HepG2 (cell line): Measurements from ENCODE around the gene TMCO6. TPM values are rescaled to one million over a fixed set of nuclear protein-coding genes. Genes with fewer than 3 reads are reported as not detected.

Source experiments
- EED ChIP-seq: sonication (generic); formaldehyde crosslinking; IDR thresholded peaks from 2 replicates; pipeline ENCODE4 v1.5.0; 2020; ENCODE audit warnings: mild to moderate bottlenecking, missing genetic modification reagents
- ELF4 ChIP-seq: sonication (generic); formaldehyde crosslinking; IDR thresholded peaks from 2 replicates; pipeline ENCODE4 v1.5.0; 2020; ENCODE audit warnings: missing genetic modification reagents, mild to moderate bottlenecking, moderate library complexity, borderline replicate concordance
- FOXO1 ChIP-seq: sonication (generic); formaldehyde crosslinking; IDR thresholded peaks from 2 replicates; pipeline ENCODE4 v1.4.0; 2020; ENCODE audit warnings: missing genetic modification reagents
- KLF16 ChIP-seq, 2 experiments: sonication (generic) in 1 of 2; formaldehyde crosslinking in 1 of 2; IDR thresholded peaks; 2 replicates each; pipeline versions ENCODE4 v1.6.1 to v1.8.0; 2016 to 2023; ENCODE audit warnings: missing genetic modification reagents in 2 of 2, missing compliant biosample characterization in 1 of 2
- MAFF ChIP-seq: IDR thresholded peaks from 2 replicates; pipeline ENCODE4 v1.6.1; 2011; ENCODE audit warnings: low read depth, low read length, improper control_type of control experiment
- PHB2 ChIP-seq: fragments of 450-650 bp; IDR thresholded peaks from 2 replicates; pipeline ENCODE4 v1.6.1; 2018; ENCODE audit not compliant: partially characterized antibody
- REPIN1 ChIP-seq: sonication (generic); formaldehyde crosslinking; IDR thresholded peaks from 2 replicates; pipeline ENCODE4 v1.8.0; 2022; ENCODE audit warnings: missing genetic modification reagents, low read depth, mild to moderate bottlenecking, borderline replicate concordance
- YEATS4 ChIP-seq: sonication (generic); formaldehyde crosslinking; IDR thresholded peaks from 2 replicates; pipeline ENCODE4 v1.4.0; 2020; ENCODE audit warnings: missing genetic modification reagents, borderline replicate concordance
- ZBTB40 ChIP-seq, 2 experiments: fragments of 450-650 bp in 1 of 2; sonication (generic) in 1 of 2; formaldehyde crosslinking in 1 of 2; IDR thresholded peaks; 2 replicates each; pipeline versions ENCODE4 v1.6.1 to v1.8.0; 2016 to 2022; ENCODE audit warnings: antibody characterized with exemption in 1 of 2, mild to moderate bottlenecking in 1 of 2, missing genetic modification reagents in 1 of 2
- ZFP41 ChIP-seq: sonication (generic); formaldehyde crosslinking; IDR thresholded peaks from 2 replicates; pipeline ENCODE4 v1.4.0; 2020; ENCODE audit warnings: mild to moderate bottlenecking, missing genetic modification reagents, borderline replicate concordance
- ZNF180 ChIP-seq: sonication (generic); formaldehyde crosslinking; IDR thresholded peaks from 2 replicates; pipeline ENCODE4 v1.4.0; 2020; ENCODE audit warnings: low read depth, missing genetic modification reagents, borderline replicate concordance
- ZNF639 ChIP-seq: conservative IDR thresholded peaks from 2 replicates; pipeline ENCODE4 v1.6.1; 2018; ENCODE audit warnings: missing genetic modification reagents
- polyA plus RNA-seq, 8 experiments: library from polyadenylated mRNA; depleted of rRNA in 3 of 8; stranded (reverse) in 7 of 8; unstranded in 1 of 8; fragments of >200 nt; fragmentation: Illumina TruSeq in 4 of 8; extraction: Trizol in 4 of 8; gene quantifications; 2 replicates each; pipeline versions ENCODE4 v1.2.1 to v1.2.3, GENCODE V29; 2011 to 2016; ENCODE audit warnings: low read depth in 4 of 8, missing spikeins in 1 of 8, mixed read lengths in 1 of 8; ENCODE audit not compliant: insufficient read depth in 1 of 8
- total RNA-seq, 5 experiments: library from RNA; depleted of rRNA; stranded (reverse); fragments of >200 nt; fragmentation: Illumina TruSeq; extraction: Trizol; gene quantifications; 2 replicates each; pipeline ENCODE4 v1.2.3, GENCODE V29; 2016; ENCODE audit warnings: low read depth in 1 of 5
- TF ChIP-seq, protein P1 (sequence below): sonication (generic); formaldehyde crosslinking; IDR thresholded peaks from 2 replicates; pipeline ENCODE4 v1.4.0; 2020; ENCODE audit warnings: missing genetic modification reagents, borderline replicate concordance

Gene TMCO6
- total and polyA plus RNA-seq, 2 of the 13 experiments (the other 11 are each of a cell fraction or from before 2014, with no cell fraction given): 16.6 to 28.2 TPM

DNA sequence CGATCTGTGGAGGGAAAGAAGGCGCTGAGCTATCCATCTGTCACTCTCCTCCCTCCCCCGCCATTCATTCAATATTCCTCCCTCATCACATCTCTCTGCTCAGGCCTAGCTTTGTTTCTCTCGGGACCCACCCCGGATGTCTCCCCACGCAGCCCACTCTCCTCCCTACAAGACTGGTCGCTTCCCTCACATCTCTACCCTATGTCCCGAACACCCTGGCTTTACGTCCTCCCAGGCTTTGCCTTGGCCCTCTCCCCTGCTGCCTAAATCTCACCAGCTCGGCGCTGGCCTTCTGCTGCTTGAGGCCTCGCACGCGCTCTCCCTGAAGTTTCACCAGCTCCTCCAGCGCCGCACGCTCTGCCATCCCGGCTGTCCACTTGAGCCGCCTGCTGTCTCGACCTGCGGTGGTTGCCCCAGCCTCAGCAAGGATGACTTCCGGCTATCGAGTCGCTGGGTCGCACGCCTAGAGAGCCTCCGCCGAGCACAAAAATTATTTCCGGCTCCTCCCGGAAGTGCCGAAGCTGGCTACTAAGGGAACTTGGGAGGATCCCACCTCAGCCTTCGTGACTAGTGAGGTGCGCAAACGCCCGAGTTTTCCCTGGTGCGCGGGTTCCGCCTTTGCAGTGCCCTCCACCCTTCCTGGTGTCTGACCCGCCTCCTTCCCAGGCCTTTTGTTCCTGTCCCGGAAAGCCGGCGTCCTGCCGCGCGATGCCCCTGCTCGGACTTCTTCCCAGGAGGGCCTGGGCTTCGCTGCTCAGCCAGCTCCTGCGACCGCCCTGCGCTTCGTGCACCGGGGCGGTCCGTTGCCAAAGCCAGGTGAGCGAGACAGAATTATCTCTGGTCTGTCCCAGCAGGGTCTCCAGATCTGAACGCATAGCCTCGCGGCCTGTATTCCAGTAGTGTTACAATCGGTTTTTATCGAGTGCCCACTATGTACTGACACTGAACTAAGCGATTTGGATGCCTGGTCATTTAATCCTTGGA lies 52.0 kb downstream of the TMCO6 start, which contains the start of the genes HARS1 and HARS2 (continued):
- TF ChIP-seq ZBTB40 (IDR thresholded peaks at IDR 0.05) (peak; percentile 72), ZBTB40 (CRISPR knock-in tag; IDR thresholded peaks at IDR 0.05) (peak; percentile 38; the same call in 1 of the 2 replicates), ZNF639 (peak; percentile 70; the same call in 1 of the 2 replicates), ELF4 (CRISPR knock-in tag) (peak; percentile 94), ZNF180 (CRISPR knock-in tag) (no peak), KLF16 (CRISPR knock-in tag; IDR thresholded peaks at IDR 0.05) (peak in 1 of 2 experiments; percentile 69; a peak in 1 of 4 replicates), REPIN1 (CRISPR knock-in tag) (peak; percentile 86), PHB2 (no peak), ZFP41 (CRISPR knock-in tag) (no peak), MAFF (peak; percentile 24; the same call in 1 of the 2 replicates), YEATS4 (peak; percentile 90), FOXO1 (CRISPR knock-in tag) (peak; percentile 24), EED (CRISPR knock-in tag) (peak; percentile 71)
- TF ChIP-seq, protein P1, sequence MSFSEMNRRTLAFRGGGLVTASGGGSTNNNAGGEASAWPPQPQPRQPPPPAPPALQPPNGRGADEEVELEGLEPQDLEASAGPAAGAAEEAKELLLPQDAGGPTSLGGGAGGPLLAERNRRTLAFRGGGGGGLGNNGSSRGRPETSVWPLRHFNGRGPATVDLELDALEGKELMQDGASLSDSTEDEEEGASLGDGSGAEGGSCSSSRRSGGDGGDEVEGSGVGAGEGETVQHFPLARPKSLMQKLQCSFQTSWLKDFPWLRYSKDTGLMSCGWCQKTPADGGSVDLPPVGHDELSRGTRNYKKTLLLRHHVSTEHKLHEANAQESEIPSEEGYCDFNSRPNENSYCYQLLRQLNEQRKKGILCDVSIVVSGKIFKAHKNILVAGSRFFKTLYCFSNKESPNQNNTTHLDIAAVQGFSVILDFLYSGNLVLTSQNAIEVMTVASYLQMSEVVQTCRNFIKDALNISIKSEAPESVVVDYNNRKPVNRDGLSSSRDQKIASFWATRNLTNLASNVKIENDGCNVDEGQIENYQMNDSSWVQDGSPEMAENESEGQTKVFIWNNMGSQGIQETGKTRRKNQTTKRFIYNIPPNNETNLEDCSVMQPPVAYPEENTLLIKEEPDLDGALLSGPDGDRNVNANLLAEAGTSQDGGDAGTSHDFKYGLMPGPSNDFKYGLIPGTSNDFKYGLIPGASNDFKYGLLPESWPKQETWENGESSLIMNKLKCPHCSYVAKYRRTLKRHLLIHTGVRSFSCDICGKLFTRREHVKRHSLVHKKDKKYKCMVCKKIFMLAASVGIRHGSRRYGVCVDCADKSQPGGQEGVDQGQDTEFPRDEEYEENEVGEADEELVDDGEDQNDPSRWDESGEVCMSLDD (CRISPR knock-in tag): no peak
